Measurements from ENCODE around the gene CBL.

DNA sequence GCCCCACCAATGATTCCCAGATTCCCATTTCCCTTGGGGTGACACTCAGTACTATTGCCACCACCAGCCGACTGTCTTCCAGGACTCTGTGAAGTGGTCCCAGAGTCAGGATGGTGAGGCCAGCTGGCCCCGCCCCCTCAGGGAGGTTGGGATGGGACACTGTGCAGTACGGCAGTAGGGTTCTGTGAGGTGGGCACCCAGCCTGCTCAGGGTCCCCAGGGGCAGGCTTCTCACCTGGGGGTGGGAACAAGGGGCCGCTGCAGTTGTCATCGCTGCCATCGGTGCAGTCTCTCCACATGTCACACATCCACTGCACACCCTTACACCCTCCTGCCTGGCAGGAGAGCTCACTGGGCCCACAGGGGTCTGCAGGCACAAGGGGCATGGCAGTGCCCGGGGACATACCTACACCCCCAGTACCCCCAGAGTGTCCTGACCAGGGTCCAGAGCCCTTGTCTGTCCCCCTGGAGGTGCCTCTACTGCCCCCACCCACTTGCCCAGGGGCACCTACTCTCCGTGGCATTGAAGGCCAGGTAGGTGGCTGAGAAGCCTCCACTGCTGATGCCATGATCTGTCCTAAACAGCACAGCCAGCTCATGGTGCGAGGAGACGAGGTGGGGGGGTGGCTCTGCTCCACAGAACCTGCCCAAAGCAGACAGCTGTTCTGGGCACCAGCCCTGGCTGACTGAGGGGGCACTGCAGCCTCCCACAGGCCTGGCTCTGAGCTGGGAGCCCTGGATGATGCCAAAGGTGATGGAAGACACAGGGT, 136.4 kb downstream of the CBL start:
- TF ChIP-seq, protein P1, sequence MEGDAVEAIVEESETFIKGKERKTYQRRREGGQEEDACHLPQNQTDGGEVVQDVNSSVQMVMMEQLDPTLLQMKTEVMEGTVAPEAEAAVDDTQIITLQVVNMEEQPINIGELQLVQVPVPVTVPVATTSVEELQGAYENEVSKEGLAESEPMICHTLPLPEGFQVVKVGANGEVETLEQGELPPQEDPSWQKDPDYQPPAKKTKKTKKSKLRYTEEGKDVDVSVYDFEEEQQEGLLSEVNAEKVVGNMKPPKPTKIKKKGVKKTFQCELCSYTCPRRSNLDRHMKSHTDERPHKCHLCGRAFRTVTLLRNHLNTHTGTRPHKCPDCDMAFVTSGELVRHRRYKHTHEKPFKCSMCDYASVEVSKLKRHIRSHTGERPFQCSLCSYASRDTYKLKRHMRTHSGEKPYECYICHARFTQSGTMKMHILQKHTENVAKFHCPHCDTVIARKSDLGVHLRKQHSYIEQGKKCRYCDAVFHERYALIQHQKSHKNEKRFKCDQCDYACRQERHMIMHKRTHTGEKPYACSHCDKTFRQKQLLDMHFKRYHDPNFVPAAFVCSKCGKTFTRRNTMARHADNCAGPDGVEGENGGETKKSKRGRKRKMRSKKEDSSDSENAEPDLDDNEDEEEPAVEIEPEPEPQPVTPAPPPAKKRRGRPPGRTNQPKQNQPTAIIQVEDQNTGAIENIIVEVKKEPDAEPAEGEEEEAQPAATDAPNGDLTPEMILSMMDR (IDR thresholded peaks at IDR 0.05): no peak
- TF ChIP-seq POLR2A (IDR thresholded peaks at IDR 0.05) (no peak), POLR2AphosphoS5 (IDR thresholded peaks at IDR 0.05; ENCODE audit: insufficient read depth in 1 of 2, low read depth in 1 of 2) (no peak)
